ENCODE data around the gene GOLGA2.
A peak's percentile ranks its signal among the peaks of the same experiment; 100 is the strongest.

The GOLGA2 gene

DNA sequence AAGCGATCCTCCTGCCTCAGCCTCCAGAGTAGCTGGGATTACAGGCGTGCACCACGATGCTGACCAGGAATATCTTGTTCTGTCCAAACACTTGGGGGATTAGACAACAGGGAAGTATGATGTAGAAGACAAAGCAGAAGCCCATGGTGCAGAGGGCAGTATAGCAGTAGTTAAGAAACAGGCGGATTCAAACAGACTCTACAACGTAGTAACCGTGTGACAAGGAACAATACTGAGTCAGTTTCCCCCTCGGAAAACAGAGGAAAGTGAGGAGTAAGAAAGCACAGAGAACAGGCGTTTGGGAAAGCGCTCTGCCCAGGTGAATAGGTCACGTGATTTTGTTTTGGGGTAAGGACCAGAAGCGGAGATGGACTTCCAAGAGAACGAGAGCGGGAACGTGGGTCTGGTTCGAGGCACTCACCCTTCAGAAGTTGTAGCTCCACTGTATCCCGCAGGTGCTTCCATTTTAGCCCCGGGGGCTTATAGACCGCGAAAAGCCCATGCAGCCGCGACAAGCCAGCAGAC is 46.1 kb upstream of the GOLGA2 start:
- DNase-seq (ENCODE audit: low read depth), result no peak
- TF ChIP-seq, protein P1, sequence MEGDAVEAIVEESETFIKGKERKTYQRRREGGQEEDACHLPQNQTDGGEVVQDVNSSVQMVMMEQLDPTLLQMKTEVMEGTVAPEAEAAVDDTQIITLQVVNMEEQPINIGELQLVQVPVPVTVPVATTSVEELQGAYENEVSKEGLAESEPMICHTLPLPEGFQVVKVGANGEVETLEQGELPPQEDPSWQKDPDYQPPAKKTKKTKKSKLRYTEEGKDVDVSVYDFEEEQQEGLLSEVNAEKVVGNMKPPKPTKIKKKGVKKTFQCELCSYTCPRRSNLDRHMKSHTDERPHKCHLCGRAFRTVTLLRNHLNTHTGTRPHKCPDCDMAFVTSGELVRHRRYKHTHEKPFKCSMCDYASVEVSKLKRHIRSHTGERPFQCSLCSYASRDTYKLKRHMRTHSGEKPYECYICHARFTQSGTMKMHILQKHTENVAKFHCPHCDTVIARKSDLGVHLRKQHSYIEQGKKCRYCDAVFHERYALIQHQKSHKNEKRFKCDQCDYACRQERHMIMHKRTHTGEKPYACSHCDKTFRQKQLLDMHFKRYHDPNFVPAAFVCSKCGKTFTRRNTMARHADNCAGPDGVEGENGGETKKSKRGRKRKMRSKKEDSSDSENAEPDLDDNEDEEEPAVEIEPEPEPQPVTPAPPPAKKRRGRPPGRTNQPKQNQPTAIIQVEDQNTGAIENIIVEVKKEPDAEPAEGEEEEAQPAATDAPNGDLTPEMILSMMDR (conservative IDR thresholded peaks at IDR 0.05; ENCODE audit: low read length), result no peak
- H3K4me3 ChIP-seq (ENCODE audit: low read length), result peak overlapping the region; percentile 77

DNA sequence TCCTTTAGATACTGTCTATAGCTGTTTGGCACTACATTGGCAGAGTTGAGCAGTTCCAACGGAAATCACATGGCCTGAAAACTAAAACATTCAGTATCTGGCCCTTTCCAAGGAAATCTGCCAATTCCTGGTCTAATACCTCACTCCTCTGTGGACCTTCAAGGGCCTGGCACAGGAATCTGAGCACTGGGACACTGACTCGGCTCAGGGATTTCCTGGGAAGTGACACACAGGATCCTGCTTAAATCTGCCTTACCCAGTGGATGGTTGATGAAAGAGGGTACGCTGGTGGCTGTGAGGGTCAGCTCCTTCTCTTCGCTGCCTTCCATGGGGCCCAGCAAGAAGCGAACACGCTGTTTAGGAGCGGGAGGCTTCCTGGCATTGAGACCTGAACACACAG is 45.5 kb upstream of the GOLGA2 start:
- H3K4me3 ChIP-seq (ENCODE audit: low read length), result peak overlapping the region; percentile 77
- TF ChIP-seq, protein P1 (conservative IDR thresholded peaks at IDR 0.05; ENCODE audit: low read length), result no peak
- DNase-seq (ENCODE audit: low read depth), result no peak

GRCh38 chr9:128317629-128318028 is 41.8 kb upstream of the GOLGA2 start:
- DNase-seq (ENCODE audit: low read depth), result no peak
- no peak overlapping the region for H3K4me3 ChIP-seq (ENCODE audit: low read length)
- TF ChIP-seq, protein P1 (conservative IDR thresholded peaks at IDR 0.05; ENCODE audit: low read length), result no peak

DNA sequence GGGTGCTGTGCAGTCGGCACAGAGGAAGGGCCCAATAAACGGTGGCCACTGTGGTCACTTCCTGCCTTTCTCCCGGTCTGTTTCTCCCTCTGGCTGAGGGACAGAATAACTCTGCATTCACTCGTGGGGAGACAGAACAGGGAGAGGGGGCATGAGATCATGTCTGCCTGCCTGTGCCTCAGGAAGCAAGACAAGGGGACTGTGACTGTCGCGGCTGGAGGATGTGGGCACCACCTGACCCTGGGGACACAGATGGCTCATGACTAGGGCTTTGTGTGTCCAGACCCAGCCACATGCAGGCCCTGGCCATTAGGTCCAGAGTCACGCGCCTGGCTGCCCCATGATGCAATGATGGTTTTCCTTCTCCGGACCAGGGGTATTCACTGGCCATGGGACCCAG is 40.6 kb upstream of the GOLGA2 start:
- DNase-seq (ENCODE audit: low read depth), result no peak
- no peak overlapping the region for H3K4me3 ChIP-seq (ENCODE audit: low read length)
- TF ChIP-seq, protein P1 (conservative IDR thresholded peaks at IDR 0.05; ENCODE audit: low read length), result no peak

DNA sequence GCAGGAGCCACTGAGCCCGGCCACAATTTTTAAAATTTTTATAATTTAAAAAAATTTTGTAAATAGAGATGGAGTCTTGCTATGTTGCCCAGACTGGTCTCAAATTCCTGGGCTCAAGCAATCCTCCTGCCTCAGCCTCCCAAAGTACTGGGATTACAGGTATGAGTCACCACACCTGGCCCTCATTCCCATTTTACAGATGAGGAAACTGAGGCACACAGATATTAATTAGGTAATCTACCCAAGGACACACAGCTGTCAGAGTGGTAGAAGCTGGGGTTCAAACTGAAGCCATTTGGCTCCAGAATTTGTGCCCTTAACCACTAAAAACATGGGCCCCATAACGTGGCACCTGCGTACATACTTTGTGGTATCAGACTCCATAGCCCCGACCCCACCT is 38.9 kb upstream of the GOLGA2 start:
- no peak for DNase-seq (ENCODE audit: low read depth)
- no peak overlapping the region for H3K4me3 ChIP-seq (ENCODE audit: low read length)
- TF ChIP-seq, protein P1 (conservative IDR thresholded peaks at IDR 0.05; ENCODE audit: low read length), result no peak

GRCh38 chr9:128310461-128310860 is 34.7 kb upstream of the GOLGA2 start:
- TF ChIP-seq, protein P1 (conservative IDR thresholded peaks at IDR 0.05; ENCODE audit: low read length), result no peak
- no peak for DNase-seq (ENCODE audit: low read depth)
- H3K4me3 ChIP-seq (ENCODE audit: low read length), result no peak overlapping the region

GRCh38 chr9:128309551-128309950 is 33.7 kb upstream of the GOLGA2 start:
- H3K4me3 ChIP-seq (ENCODE audit: low read length), result no peak overlapping the region
- TF ChIP-seq, protein P1 (conservative IDR thresholded peaks at IDR 0.05; ENCODE audit: low read length), result no peak

More at GRCh38 chr9:128309551-128309950, 33.7 kb upstream of the GOLGA2 start:
- DNase-seq (ENCODE audit: low read depth), result no peak
